ENCODE results near the gene FBXO15.

FBXO15 gene

GRCh38 chr18:74152857-74153256, 5.2 kb upstream of the FBXO15 start:
- no peak for DNase-seq

GRCh38 chr18:74152270-74152669, 4.6 kb upstream of the FBXO15 start:
- DNase-seq, result no peak

- no peak for DNase-seq
These were observed 2.2 kb upstream of the FBXO15 start for GRCh38 chr18:74149878-74150277.

GRCh38 chr18:74148543-74149070, 973 bp upstream of the FBXO15 start:
- DNase-seq, result no peak

GRCh38 chr18:74147491-74147778, 199 bp downstream of the FBXO15 start:
- DNase-seq, result no peak

GRCh38 chr18:74146756-74147155, 878 bp downstream of the FBXO15 start:
- DNase-seq, result no peak

GRCh38 chr18:74142252-74142651, 5.4 kb downstream of the FBXO15 start:
- no peak for DNase-seq

GRCh38 chr18:74141667-74142066, 6.0 kb downstream of the FBXO15 start:
- no peak for DNase-seq

GRCh38 chr18:74140582-74140981, 7.1 kb downstream of the FBXO15 start:
- no peak for DNase-seq

- no peak for DNase-seq
These were observed 7.7 kb downstream of the FBXO15 start for GRCh38 chr18:74139888-74140287.

- no peak for DNase-seq
These were observed 8.2 kb downstream of the FBXO15 start for GRCh38 chr18:74139411-74139810.

GRCh38 chr18:74137920-74138538, 9.6 kb downstream of the FBXO15 start:
- DNase-seq, result no peak

GRCh38 chr18:74132201-74132600, 15.4 kb downstream of the FBXO15 start:
- DNase-seq, result no peak

GRCh38 chr18:74131124-74131523, 16.5 kb downstream of the FBXO15 start:
- DNase-seq, result no peak

- no peak for DNase-seq
These were observed 19.5 kb downstream of the FBXO15 start for GRCh38 chr18:74128159-74128558.

- DNase-seq, result no peak
These were observed 20.7 kb downstream of the FBXO15 start for GRCh38 chr18:74126684-74127655.

GRCh38 chr18:74124642-74125041, 23.0 kb downstream of the FBXO15 start:
- DNase-seq, result no peak

GRCh38 chr18:74123200-74123599, 24.4 kb downstream of the FBXO15 start:
- DNase-seq, result no peak

GRCh38 chr18:74116633-74117554, 30.7 kb downstream of the FBXO15 start:
- no peak for DNase-seq

- no peak for DNase-seq
These were observed 32.6 kb downstream of the FBXO15 start for GRCh38 chr18:74115046-74115445.

- DNase-seq, result no peak
These were observed 33.5 kb downstream of the FBXO15 start for GRCh38 chr18:74114116-74114515.

GRCh38 chr18:74113711-74114110, 33.9 kb downstream of the FBXO15 start:
- no peak for DNase-seq

GRCh38 chr18:74110976-74111375, 36.7 kb downstream of the FBXO15 start:
- DNase-seq, result no peak

All from T-helper 9 cell (primary cell).